Measurements from ENCODE around the gene DNAH8. TPM values are rescaled to one million over a fixed set of nuclear protein-coding genes. Genes with fewer than 3 reads are reported as not detected.

Gene DNAH8
- total RNA-seq, 1 experiment from 2014 or later, result not detected

DNA sequence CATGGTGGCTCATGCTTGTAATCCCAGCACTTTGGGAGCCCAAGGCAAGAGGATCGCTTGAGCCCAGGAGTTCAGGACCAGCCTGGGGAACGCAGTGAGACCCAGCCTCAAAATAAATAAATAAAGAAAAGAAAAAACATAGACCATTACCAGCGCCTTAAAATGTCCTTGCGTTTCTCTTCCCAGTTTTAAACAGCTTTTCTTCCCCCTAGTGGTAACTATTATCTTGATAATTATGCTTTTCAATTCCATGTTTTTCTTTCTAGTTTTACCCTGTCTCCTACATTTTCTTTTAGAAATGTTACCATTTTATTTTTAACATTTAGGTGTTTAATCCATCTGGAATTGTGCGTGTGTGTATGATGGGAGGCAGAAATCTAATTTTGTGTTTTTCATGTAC is 24.4 kb downstream of the DNAH8 start:
- Histone ChIP-seq H3K9me3 (ENCODE audit: control insufficient read depth, insufficient read depth, low read depth, low read length) (no peaks in the 10 kb centered on the region), H3K36me3 (ENCODE audit: control insufficient read depth, insufficient read depth, low read length) (no peaks in the 10 kb centered on the region), H3K27me3 (ENCODE audit: control insufficient read depth, insufficient read depth, low read length) (peaks cover 24% of the 10 kb centered on the region), H3K27ac (ENCODE audit: low read length) (no peak overlapping the region), H3K4me1 (ENCODE audit: control insufficient read depth, insufficient read depth, low read length) (no peaks in the 10 kb centered on the region), H3K4me3 (ENCODE audit: low read depth in 2 of 2, low read length in 2 of 2) (no peak overlapping the region)
- ChIA-PET POLR2A (interaction anchor here (0.6 kb wide), 1 partner anchor 36 kb away, joined by 15 read pairs; no protein-coding TSS in a partner anchor), CTCF (no interaction called here)
- in situ Hi-C loops (cut with HindIII; ENCODE audit: low pct_unique_long_range_greater_than_20kb, low sequenced_read_pairs), result no loop called here
- ATAC-seq, result no peak
- no TSS peak for BruUV-seq (replicated peaks)
- TF ChIP-seq SIN3A (IDR thresholded peaks at IDR 0.05; ENCODE audit: borderline replicate concordance, insufficient read depth, low read depth, low read length) (no peak), POLR2AphosphoS5 (IDR thresholded peaks at IDR 0.05; ENCODE audit: low read depth, low read length) (no peak)
- TF ChIP-seq, protein P1, sequence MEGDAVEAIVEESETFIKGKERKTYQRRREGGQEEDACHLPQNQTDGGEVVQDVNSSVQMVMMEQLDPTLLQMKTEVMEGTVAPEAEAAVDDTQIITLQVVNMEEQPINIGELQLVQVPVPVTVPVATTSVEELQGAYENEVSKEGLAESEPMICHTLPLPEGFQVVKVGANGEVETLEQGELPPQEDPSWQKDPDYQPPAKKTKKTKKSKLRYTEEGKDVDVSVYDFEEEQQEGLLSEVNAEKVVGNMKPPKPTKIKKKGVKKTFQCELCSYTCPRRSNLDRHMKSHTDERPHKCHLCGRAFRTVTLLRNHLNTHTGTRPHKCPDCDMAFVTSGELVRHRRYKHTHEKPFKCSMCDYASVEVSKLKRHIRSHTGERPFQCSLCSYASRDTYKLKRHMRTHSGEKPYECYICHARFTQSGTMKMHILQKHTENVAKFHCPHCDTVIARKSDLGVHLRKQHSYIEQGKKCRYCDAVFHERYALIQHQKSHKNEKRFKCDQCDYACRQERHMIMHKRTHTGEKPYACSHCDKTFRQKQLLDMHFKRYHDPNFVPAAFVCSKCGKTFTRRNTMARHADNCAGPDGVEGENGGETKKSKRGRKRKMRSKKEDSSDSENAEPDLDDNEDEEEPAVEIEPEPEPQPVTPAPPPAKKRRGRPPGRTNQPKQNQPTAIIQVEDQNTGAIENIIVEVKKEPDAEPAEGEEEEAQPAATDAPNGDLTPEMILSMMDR (IDR thresholded peaks at IDR 0.05), result peak; percentile 51
- no peak for DNase-seq (ENCODE audit: low read depth, low spot score)
- intact Hi-C loops (cut with micrococcal nuclease; ENCODE audit: unreplicated experiment), result no loop called here

DNA sequence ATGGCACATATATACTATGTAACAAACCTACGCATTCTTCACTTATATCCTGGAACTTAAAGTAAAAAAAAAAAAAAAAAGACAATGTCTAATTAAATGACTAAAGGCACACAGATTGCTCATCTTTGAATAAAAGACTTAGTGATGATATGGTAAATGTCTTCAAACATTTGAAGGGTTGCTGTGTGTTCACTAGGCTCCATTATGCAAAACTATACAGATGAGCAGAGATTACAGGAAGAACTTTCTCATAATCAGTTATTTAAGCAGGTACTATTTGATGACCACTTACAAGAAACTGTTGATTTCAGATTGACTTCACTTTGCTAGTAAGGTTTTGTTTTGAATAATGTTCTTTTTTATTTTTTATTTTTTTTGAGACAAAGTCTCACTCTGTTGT is 34.4 kb downstream of the DNAH8 start:
- intact Hi-C loops (cut with micrococcal nuclease; ENCODE audit: unreplicated experiment) (no loop called here), in situ Hi-C loops (cut with HindIII; ENCODE audit: low pct_unique_long_range_greater_than_20kb, low sequenced_read_pairs) (no loop called here)
- H3K4me3 ChIP-seq (ENCODE audit: low read depth in 2 of 2, low read length in 2 of 2), result no peak overlapping the region
- POLR2A ChIA-PET, result no interaction called here
- TF ChIP-seq REST (IDR thresholded peaks at IDR 0.05; ENCODE audit: insufficient read depth in 1 of 2, low read depth in 2 of 2, low read length in 1 of 2) (no peak), TCF7L2 (IDR thresholded peaks at IDR 0.05; ENCODE audit: low read depth, low read length) (no peak)
- no TSS peak for BruUV-seq (replicated peaks)
- CTCF ChIA-PET, result no interaction called here
- H3K36me3 ChIP-seq (ENCODE audit: control insufficient read depth, insufficient read depth, low read length), result no peaks in the 10 kb centered on the region
- H3K9me3 ChIP-seq (ENCODE audit: control insufficient read depth, insufficient read depth, low read depth, low read length), result no peaks in the 10 kb centered on the region
- H3K4me1 ChIP-seq (ENCODE audit: control insufficient read depth, insufficient read depth, low read length), result no peaks in the 10 kb centered on the region
- DNase-seq (ENCODE audit: low read depth, low spot score), result no peak
- no peak overlapping the region for H3K27ac ChIP-seq (ENCODE audit: low read length)
- peaks cover 9% of the 10 kb centered on the region; the same call in 1 of the 2 replicates for H3K27me3 ChIP-seq (ENCODE audit: control insufficient read depth, insufficient read depth, low read length)
- ATAC-seq, result no peak

- no peak overlapping the region for H3K4me3 ChIP-seq (ENCODE audit: low read depth in 2 of 2, low read length in 2 of 2)
- no peaks in the 10 kb centered on the region for H3K4me1 ChIP-seq (ENCODE audit: control insufficient read depth, insufficient read depth, low read length)
- no peaks in the 10 kb centered on the region for H3K36me3 ChIP-seq (ENCODE audit: control insufficient read depth, insufficient read depth, low read length)
- H3K27ac ChIP-seq (ENCODE audit: low read length), result no peak overlapping the region
- in situ Hi-C loops (cut with HindIII; ENCODE audit: low pct_unique_long_range_greater_than_20kb, low sequenced_read_pairs), result no loop called here
- no TSS peak for BruUV-seq (replicated peaks)
- DNase-seq (ENCODE audit: low read depth, low spot score) (no peak), ATAC-seq (no peak)
- H3K9me3 ChIP-seq (ENCODE audit: control insufficient read depth, insufficient read depth, low read depth, low read length), result no peaks in the 10 kb centered on the region
- intact Hi-C loops (cut with micrococcal nuclease; ENCODE audit: unreplicated experiment), result no loop called here
- H3K27me3 ChIP-seq (ENCODE audit: control insufficient read depth, insufficient read depth, low read length), result peaks cover 4% of the 10 kb centered on the region; the same call in 1 of the 2 replicates
- no peak for TF ChIP-seq POLR2AphosphoS5 (IDR thresholded peaks at IDR 0.05; ENCODE audit: low read depth, low read length)
- no peak for TF ChIP-seq SIN3A (IDR thresholded peaks at IDR 0.05; ENCODE audit: borderline replicate concordance, insufficient read depth, low read depth, low read length)
- no peak for TF ChIP-seq TCF7L2 (IDR thresholded peaks at IDR 0.05; ENCODE audit: low read depth, low read length)
- no peak for TF ChIP-seq REST (IDR thresholded peaks at IDR 0.05; ENCODE audit: insufficient read depth in 1 of 2, low read depth in 2 of 2, low read length in 1 of 2)
- TF ChIP-seq, protein P1 (IDR thresholded peaks at IDR 0.05), result no peak
- POLR2A ChIA-PET, result no interaction called here
- CTCF ChIA-PET, result no interaction called here
Measured at GRCh38 chr6:38750968-38751615, 36.0 kb downstream of the DNAH8 start.

Measured in Panc1 (cell line).